CD14-positive monocyte (primary cell): ENCODE measurements around the gene PAGE1. TPM values are rescaled to one million over a fixed set of nuclear protein-coding genes. Genes with fewer than 3 reads are reported as not detected.
"Not testable (repeated sequence)": the region's sequence is repeated elsewhere in the genome, so short reads cannot be mapped to it uniquely, and the experiment has no call there.

ENCODE experiments used
- DNase-seq, 3 donors: peaks; one replicate each; pipeline ENCODE4 v3.0.0-alpha.2; 2011 to 2022
- H2AFZ ChIP-seq: 2 replicates; pipeline ENCODE4 v1.6.0; 2012; ENCODE audit warnings: mild to moderate bottlenecking, low read depth, low read length, inconsistent platforms; ENCODE audit not compliant: insufficient read depth, poor library complexity, severe bottlenecking
- H3K27ac ChIP-seq, 2 donors: 1 replicate in 1 of 2; 2 replicates in 1 of 2; pipeline ENCODE4 v1.5.1; 2012 to 2013; ENCODE audit warnings: low read length in 2 of 2, control low read depth in 1 of 2, inconsistent platforms in 1 of 2, low read depth in 1 of 2, mild to moderate bottlenecking in 1 of 2
- H3K27me3 ChIP-seq, 2 donors: one replicate each; pipeline versions ENCODE4 v1.6.0 to v1.6.1; 2011 to 2013; ENCODE audit warnings: low read length in 2 of 2; ENCODE audit not compliant: control insufficient read depth in 2 of 2, insufficient read depth in 2 of 2
- H3K36me3 ChIP-seq, 2 donors: replicated peaks in 1 of 2; 1 replicate in 1 of 2; 2 replicates in 1 of 2; pipeline versions ENCODE4 v1.5.1 to v1.6.1; 2012 to 2013; ENCODE audit warnings: low read length in 2 of 2, control low read depth in 1 of 2, inconsistent platforms in 1 of 2, mild to moderate bottlenecking in 1 of 2; ENCODE audit not compliant: insufficient read depth in 2 of 2, control insufficient read depth in 1 of 2
- H3K4me1 ChIP-seq, 2 donors: 1 replicate in 1 of 2; 2 replicates in 1 of 2; pipeline versions ENCODE4 v1.5.1 to v1.6.1; 2012 to 2013; ENCODE audit warnings: low read length in 2 of 2, control low read depth in 1 of 2, inconsistent platforms in 1 of 2, mild to moderate bottlenecking in 1 of 2, moderate library complexity in 1 of 2; ENCODE audit not compliant: insufficient read depth in 2 of 2, control insufficient read depth in 1 of 2
- H3K4me2 ChIP-seq: replicated peaks from 2 replicates; pipeline ENCODE3; 2012; ENCODE audit warnings: low read length, moderate library complexity, mild to moderate bottlenecking; ENCODE audit not compliant: poor library complexity, severe bottlenecking; ENCODE audit errors: extremely low read depth
- H3K4me3 ChIP-seq, 3 experiments: fragments of 200-600 bp in 1 of 3; sonication (generic) in 1 of 3; replicated peaks in 1 of 3; 1 replicate in 2 of 3; 2 replicates in 1 of 3; pipeline ENCODE4 v1.5.1; 2011 to 2013; ENCODE audit warnings: low read length in 3 of 3, mild to moderate bottlenecking in 3 of 3, control low read depth in 2 of 3, low read depth in 2 of 3, inconsistent platforms in 1 of 3, moderate library complexity in 1 of 3
- H3K79me2 ChIP-seq: 2 replicates; pipeline ENCODE4 v1.6.0; 2012; ENCODE audit warnings: mild to moderate bottlenecking, control low read depth, inconsistent platforms, low read length, moderate library complexity; ENCODE audit not compliant: insufficient read depth
- H3K9ac ChIP-seq: 2 replicates; pipeline ENCODE4 v1.6.0; 2017; ENCODE audit warnings: low read length, mild to moderate bottlenecking; ENCODE audit not compliant: insufficient read depth, poor library complexity, severe bottlenecking
- H3K9me3 ChIP-seq, 2 donors: replicated peaks in 1 of 2; 1 replicate in 1 of 2; 2 replicates in 1 of 2; pipeline versions ENCODE4 v1.5.1 to v1.6.1; 2012 to 2013; ENCODE audit warnings: low read length in 2 of 2, control low read depth in 1 of 2; ENCODE audit not compliant: control insufficient read depth in 1 of 2, insufficient read depth in 1 of 2
- H4K20me1 ChIP-seq: 2 replicates; pipeline ENCODE4 v1.6.0; 2012; ENCODE audit warnings: mild to moderate bottlenecking, low read length, control low read depth, moderate library complexity; ENCODE audit not compliant: insufficient read depth
- H3K27ac Mint-ChIP-seq, 7 donors: one replicate each; pipeline ENCODE4 v1.8.0; 2020; ENCODE audit warnings: mild to moderate bottlenecking in 7 of 7, mixed read lengths in 7 of 7, moderate library complexity in 6 of 7, inconsistent platforms in 2 of 7
- H3K27me3 Mint-ChIP-seq, 3 donors: one replicate each; pipeline ENCODE4 v1.8.0; 2021 to 2022; ENCODE audit warnings: low read depth in 3 of 3, mild to moderate bottlenecking in 3 of 3, mixed read lengths in 3 of 3, moderate library complexity in 3 of 3, inconsistent platforms in 1 of 3
- H3K36me3 Mint-ChIP-seq, 2 donors: one replicate each; pipeline ENCODE4 v1.8.0; 2020; ENCODE audit warnings: mixed read lengths in 2 of 2, inconsistent platforms in 1 of 2, mild to moderate bottlenecking in 1 of 2
- H3K4me1 Mint-ChIP-seq: one replicate; pipeline ENCODE4 v1.8.0; 2020; ENCODE audit warnings: mild to moderate bottlenecking, mixed read lengths
- H3K4me3 Mint-ChIP-seq, 2 donors: one replicate each; pipeline ENCODE4 v1.8.0; 2020; ENCODE audit warnings: mild to moderate bottlenecking in 2 of 2, mixed read lengths in 2 of 2, moderate library complexity in 1 of 2
- H3K9me3 Mint-ChIP-seq, 7 donors: one replicate each; pipeline ENCODE4 v1.8.0; 2020 to 2022; ENCODE audit warnings: mixed read lengths in 7 of 7, mild to moderate bottlenecking in 6 of 7, moderate library complexity in 6 of 7, inconsistent platforms in 2 of 7
- CTCF ChIP-seq: fragments of 200-600 bp; IDR thresholded peaks from one replicate; pipeline ENCODE4 v1.8.0; 2022; ENCODE audit warnings: antibody characterized with exemption, mild to moderate bottlenecking
- WGBS: methylation state at CpG from one replicate; pipeline ENCODE4 v1.1.5; 2013; ENCODE audit warnings: missing lambda C conversion rate; ENCODE audit not compliant: insufficient coverage; 5-methylcytosine and 5-hydroxymethylcytosine counted together
- intact Hi-C, 2 donors: fragments of 100-400 bp; cut with micrococcal nuclease; formaldehyde crosslinking; loops; one replicate each; pipeline versions ENCODE4 v1.15.0 to v1.15.1; 2023
- polyA minus RNA-seq: library from RNA; depleted of rRNA, polyadenylated mRNA; stranded (reverse); fragments of >200 nt; gene quantifications from 2 replicates; pipeline ENCODE4 v1.2.3, GENCODE V29; 2012
- polyA plus RNA-seq, 3 donors: library from polyadenylated mRNA; depleted of rRNA in 1 of 3; unstranded in 2 of 3; stranded (reverse) in 1 of 3; fragments of 300-500 nt in 2 of 3; fragments of >200 nt in 1 of 3; fragmentation: Illumina TruSeq in 2 of 3; gene quantifications; 1 replicate in 2 of 3; 2 replicates in 1 of 3; pipeline ENCODE4 v1.2.3, GENCODE V29; 2012 to 2021
- total RNA-seq, 12 experiments: library from RNA in 1 of 12; stranded (reverse) in 1 of 12; fragments of 120-200 nt in 1 of 12; gene quantifications; one replicate each; pipeline ENCODE4 v1.2.4 and lab custom pipeline; 2013 to 2026; ENCODE audit warnings: mixed read lengths in 6 of 12, inconsistent platforms in 1 of 12

PAGE1 gene
- total RNA-seq (2013), result not detected
- polyA plus RNA-seq, result not detected
- polyA minus RNA-seq, result not detected in 2 replicates
- total RNA-seq (lab: John Stamatoyannopoulos, UW), result 0 to 0.69 (median 0) reads per million in 11 experiments

- Histone ChIP-seq H3K79me2 (no peaks in the 10 kb centered on the region), H3K9me3 (peaks cover 0 to 4% of the 10 kb centered on the region in 2 donors), H3K36me3 (no peaks in the 10 kb centered on the region), H4K20me1 (no peaks in the 10 kb centered on the region), H3K27ac (no peak within 1 kb of the TSS), H3K9ac (no peak within 1 kb of the TSS), H3K4me1 (no peaks in the 10 kb centered on the region), H3K4me2 (no peak within 1 kb of the TSS), H2AFZ (no peak within 1 kb of the TSS), H3K4me3 (no peak within 1 kb of the TSS), H3K27me3 (no peaks in the 10 kb centered on the region)
- H3K9me3 Mint-ChIP-seq, result peaks cover 5 to 14% (median 9%) of the 10 kb centered on the region in 7 donors
- no peak for TF ChIP-seq CTCF
- H3K36me3 Mint-ChIP-seq, result no peaks in the 10 kb centered on the region
- DNase-seq, result no peak
- H3K4me1 Mint-ChIP-seq, result no peaks in the 10 kb centered on the region
- peak within 1 kb of the TSS in 2 of 7 donors; percentile 24 to 57 for H3K27ac Mint-ChIP-seq
- no peak within 1 kb of the TSS for H3K4me3 Mint-ChIP-seq
- WGBS, result 100% methylated on average over 3 of the region's 38 CpGs
- H3K27me3 Mint-ChIP-seq, result peaks cover 0 to 12% (median 4%) of the 10 kb centered on the region in 3 donors
- intact Hi-C loops, result no loop called here
Observed at GRCh38 chrX:49695276-49696180, at the start of gene PAGE1. Gene PAGE1 (minus strand): TSS chrX:49695984. CDS start chrX:49694770, 1,214 bp downstream.

GRCh38 chrX:49741501-49741900, 45.7 kb upstream of the PAGE1 start:
- H3K4me1 ChIP-seq, H3K9ac ChIP-seq, H3K9me3 ChIP-seq, H3K27ac ChIP-seq, H3K4me3 ChIP-seq, H3K79me2 ChIP-seq, H4K20me1 ChIP-seq, H3K4me2 ChIP-seq, H3K36me3 ChIP-seq, H3K27ac Mint-ChIP-seq, H3K4me3 Mint-ChIP-seq, intact Hi-C loops, H3K27me3 ChIP-seq, DNase-seq, H3K4me1 Mint-ChIP-seq, H2AFZ ChIP-seq, H3K27me3 Mint-ChIP-seq, H3K9me3 Mint-ChIP-seq, H3K36me3 Mint-ChIP-seq: not testable (repeated sequence)
- WGBS, result no CpG with 5 or more reads among the region's 1 CpG
